Measurements from ENCODE around the gene RETSAT.
"Not testable (repeated sequence)": the region's sequence is repeated elsewhere in the genome, so short reads cannot be mapped to it uniquely, and the experiment has no call there.

RETSAT gene

DNA sequence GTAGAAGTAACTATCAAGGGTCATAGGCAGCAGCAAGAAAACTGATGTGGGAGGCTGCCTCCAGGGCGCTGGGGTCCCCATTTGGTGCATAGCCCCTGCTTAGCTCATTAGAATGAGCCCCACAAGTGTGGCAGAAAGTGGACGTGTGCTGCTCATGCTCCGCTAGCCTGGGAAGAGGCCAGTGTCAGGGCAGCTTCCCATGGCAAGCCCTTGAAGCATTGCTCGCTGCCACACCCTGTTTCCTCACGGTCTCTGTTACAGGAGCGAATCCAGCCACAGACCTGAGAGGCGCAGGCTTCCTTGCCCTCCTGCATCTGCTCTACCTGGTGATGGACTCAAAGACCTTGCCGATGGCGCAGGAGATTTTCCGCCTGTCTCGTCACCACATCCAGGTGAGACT, 22.8 kb upstream of the RETSAT start:
- DNase-seq = no peak

- DNase-seq = no peak
These were observed 22.1 kb upstream of the RETSAT start for GRCh38 chr2:85376291-85377065.

- no peak for DNase-seq
These were observed 16.7 kb upstream of the RETSAT start for GRCh38 chr2:85371045-85371444.

- DNase-seq = no peak
These were observed 15.2 kb upstream of the RETSAT start for GRCh38 chr2:85369500-85369899.

- no peak for DNase-seq
These were observed 14.6 kb upstream of the RETSAT start for GRCh38 chr2:85368921-85369320.

GRCh38 chr2:85367180-85367579, 12.9 kb upstream of the RETSAT start:
- no peak for DNase-seq

- not testable (repeated sequence) for DNase-seq
These were observed 8.5 kb upstream of the RETSAT start for GRCh38 chr2:85362653-85363387.

DNA sequence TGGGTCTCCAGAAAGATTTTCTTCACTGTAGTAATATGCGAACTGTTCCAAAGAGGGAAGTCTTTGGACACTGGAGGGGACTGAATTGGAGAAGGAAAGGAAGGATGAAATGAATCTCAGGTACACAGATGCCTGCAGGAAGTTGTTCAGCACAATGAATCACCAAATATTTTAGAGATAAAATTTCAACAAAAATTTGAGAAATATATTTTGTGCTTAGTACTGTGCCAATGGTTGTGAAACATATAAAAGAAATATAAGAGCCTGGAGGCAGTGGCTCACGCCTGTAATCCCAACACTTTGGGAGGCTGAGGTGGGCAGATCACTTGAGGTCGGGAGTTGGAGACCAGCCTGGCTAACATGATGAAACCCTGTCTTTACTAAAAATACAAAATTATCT, 3.4 kb upstream of the RETSAT start:
- no peak for DNase-seq

DNA sequence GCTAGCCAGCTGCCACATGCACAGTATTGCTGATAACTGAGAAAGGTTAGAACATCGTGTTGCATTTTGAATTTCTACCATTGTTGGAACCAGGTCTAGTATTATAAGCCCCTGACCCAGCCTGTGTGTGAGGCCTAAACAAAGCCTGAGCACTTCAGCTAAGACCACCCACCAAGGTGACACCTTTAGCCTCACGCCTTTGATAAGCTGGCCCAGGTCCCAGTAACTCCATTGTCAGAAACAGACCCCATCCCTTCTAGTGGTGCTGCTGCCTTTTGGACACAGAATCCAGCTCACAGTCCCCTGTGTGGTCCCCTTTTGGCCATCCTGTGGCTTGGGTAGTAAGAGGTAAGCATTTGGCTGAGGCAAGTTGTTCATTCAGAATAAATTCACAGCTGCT, 1.9 kb upstream of the RETSAT start:
- DNase-seq = no peak

DNA sequence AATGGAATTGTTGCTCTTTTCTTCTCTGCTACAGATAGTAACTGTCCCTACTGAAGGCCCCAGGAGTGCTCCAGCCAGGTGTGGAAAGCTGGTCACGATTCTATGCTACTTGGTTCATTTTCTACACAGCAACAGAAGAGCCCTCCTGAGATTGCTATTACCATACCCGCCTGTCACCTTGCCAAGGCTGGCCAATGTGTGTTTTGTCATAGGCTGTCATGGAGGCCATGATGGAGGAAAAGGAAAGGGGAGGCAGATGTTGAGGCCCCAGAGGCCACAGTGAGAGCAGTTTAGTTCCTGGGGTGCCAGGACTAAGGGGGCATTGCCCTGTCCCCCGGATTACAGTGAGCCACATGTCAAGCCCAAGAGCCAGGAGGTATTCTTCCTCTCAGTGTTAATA, 1.2 kb upstream of the RETSAT start:
- DNase-seq = no peak

- no peak for DNase-seq
These were observed 714 bp upstream of the RETSAT start for GRCh38 chr2:85355073-85355410.

GRCh38 chr2:85353876-85354285, 447 bp downstream of the RETSAT start:
- DNase-seq = no peak

- DNase-seq = no peak
These were observed 6.7 kb downstream of the RETSAT start for GRCh38 chr2:85347599-85347998.

- no peak for DNase-seq
These were observed 9.9 kb downstream of the RETSAT start for GRCh38 chr2:85344356-85344954.

- not testable (repeated sequence) for DNase-seq
These were observed 11.0 kb downstream of the RETSAT start for GRCh38 chr2:85343207-85343895.

- no peak for DNase-seq
These were observed 12.2 kb downstream of the RETSAT start for GRCh38 chr2:85342156-85342555.

- no peak for DNase-seq
These were observed 12.9 kb downstream of the RETSAT start for GRCh38 chr2:85341269-85342029.

DNA sequence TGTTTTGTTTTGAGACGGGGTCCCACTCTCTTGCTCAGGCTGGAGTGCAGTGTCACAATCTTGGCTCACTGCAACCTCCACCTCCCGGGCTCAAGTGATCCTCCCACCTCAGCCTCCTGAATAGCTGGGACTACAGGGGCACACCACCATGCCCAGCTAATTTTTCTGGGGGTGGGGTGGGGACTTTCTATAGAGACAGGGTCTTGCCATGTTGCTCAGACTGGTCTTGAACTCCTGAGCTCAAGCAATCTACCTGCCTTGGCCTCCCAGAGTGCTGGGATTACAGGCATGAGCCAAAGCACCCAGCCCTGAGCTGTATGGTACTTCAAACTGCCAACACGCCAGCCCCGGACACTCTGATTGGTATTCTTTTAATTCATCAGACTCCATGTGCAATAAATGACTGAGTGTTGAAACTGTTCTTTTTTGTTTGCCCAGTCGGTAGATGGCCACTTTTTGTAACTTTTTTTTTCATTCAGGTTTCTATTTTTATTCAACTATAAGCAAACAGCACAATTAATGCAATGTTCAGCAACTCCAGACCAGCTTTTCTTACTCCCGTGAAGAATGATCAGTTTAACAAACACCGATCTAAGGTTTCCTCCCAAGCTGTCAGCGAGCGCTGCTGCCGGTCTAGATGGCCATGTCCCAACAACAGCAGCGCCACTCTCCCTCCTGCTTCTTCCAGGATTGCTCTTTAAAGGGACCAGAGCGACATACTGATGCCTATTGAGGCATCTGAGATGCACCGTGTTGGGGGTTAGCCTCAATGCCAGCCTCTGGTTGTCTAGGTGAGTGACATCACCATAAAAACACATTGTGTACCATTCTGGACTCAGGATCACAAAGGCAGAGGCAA, 14.1 kb downstream of the RETSAT start:
- no peak for DNase-seq

- no peak for DNase-seq
These were observed 19.4 kb downstream of the RETSAT start for GRCh38 chr2:85334928-85335327.

DNA sequence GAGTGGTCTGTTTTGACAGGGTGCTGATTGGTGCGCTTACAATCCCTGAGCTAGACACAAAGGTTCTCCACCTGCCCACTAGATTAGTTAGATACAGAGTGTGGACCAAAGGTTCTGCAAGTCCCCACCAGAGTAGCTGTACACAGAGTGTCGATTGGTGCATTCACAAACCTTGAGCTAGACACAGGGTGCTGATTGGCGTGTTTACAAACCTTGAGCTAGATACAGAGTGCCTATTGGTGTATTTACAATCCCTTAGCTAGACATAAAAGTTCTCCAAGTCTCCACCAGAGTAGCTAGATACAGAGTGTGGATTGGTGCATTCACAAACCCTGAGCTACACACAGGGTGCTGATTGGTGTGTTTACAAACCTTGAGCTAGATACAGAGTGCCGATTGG, 20.5 kb downstream of the RETSAT start:
- DNase-seq = not testable (repeated sequence)

DNA sequence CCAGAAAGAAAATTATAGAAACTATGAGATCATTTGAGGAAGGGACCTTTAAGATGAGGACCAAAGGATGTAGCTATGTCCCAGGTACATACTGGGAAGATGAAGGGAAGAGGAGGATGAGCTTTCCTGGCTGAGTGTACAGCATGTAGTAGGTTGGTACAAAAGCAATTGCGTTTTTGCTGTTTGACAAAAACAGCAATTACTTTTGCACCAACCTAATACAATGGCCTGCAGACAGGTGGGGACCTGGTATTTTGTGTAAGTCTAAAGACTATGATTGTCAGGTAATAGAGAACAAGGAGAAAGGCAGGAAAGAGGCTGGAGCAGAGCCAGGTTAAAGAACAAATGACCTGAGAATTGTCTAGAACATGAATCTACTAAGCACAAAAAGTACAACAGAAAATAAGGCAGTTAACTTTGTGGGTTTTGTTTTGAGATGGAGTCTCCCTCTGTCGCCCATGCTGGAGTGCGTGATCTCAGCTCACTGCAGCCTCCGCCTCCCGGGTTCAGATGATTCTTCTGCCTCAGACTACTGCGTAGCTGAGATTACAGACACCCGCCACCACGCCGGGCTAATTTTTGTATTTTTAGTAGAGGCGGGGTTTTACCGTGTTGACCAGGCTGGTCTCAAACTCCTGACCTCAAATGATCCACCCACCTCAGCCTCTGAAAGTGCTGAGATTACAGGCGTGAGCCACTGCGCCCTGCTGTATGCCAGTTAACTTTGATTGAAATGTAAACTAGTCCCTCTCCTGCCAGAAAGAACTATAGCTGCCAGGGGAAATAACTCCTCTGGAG, 23.3 kb downstream of the RETSAT start:
- no peak for DNase-seq

Data from NCI-H526 treated with DMSO at 0.1 percent for 48 hours (cell line).